Type B pancreatic cell (in vitro differentiated cells): ENCODE data around the gene TCFL5. TPM values are rescaled to one million over a fixed set of nuclear protein-coding genes. Genes with fewer than 3 reads are reported as not detected.
A peak's percentile ranks its signal among the peaks of the same experiment; 100 is the strongest.
"Not testable (repeated sequence)": the region's sequence is repeated elsewhere in the genome, so short reads cannot be mapped to it uniquely, and the experiment has no call there.

Source experiments
- DNase-seq: peaks from one replicate; pipeline ENCODE4 v3.0.0; 2021; ENCODE audit warnings: mixed read lengths; ENCODE audit not compliant: unreplicated experiment; ENCODE audit errors: extremely low spot score
- H3K27ac Mint-ChIP-seq: 2 replicates; pipeline ENCODE4 v1.8.0; 2021; ENCODE audit warnings: mild to moderate bottlenecking, mixed read lengths
- H3K27me3 Mint-ChIP-seq: 2 replicates; pipeline ENCODE4 v1.8.0; 2021; ENCODE audit warnings: mixed read lengths
- H3K36me3 Mint-ChIP-seq: 2 replicates; pipeline ENCODE4 v1.8.0; 2021; ENCODE audit warnings: mixed read lengths
- H3K4me1 Mint-ChIP-seq: one replicate; pipeline ENCODE4 v1.8.0; 2021; ENCODE audit warnings: mixed read lengths; ENCODE audit not compliant: unreplicated experiment
- H3K4me3 Mint-ChIP-seq: 2 replicates; pipeline ENCODE4 v1.8.0; 2021; ENCODE audit warnings: mild to moderate bottlenecking, mixed read lengths
- H3K9me3 Mint-ChIP-seq: 2 replicates; pipeline ENCODE4 v1.8.0; 2021; ENCODE audit warnings: mixed read lengths
- CTCF ChIP-seq: fragments of 200-600 bp; sonication (generic); conservative IDR thresholded peaks from 2 replicates; pipeline ENCODE4 v1.5.0; 2021; ENCODE audit warnings: antibody characterized with exemption, mild to moderate bottlenecking
- total RNA-seq: library from RNA; stranded (reverse); gene quantifications from 2 replicates; pipeline ENCODE4 v1.2.1, GENCODE V29; 2021; ENCODE audit warnings: low replicate concordance

TCFL5 gene
- total RNA-seq, 1 donor from 2014 or later, result 11.8 TPM

- H3K27me3 Mint-ChIP-seq, H3K36me3 Mint-ChIP-seq, H3K9me3 Mint-ChIP-seq, H3K4me3 Mint-ChIP-seq, DNase-seq: not testable (repeated sequence)
- peaks cover 19% of the 10 kb centered on the region for H3K4me1 Mint-ChIP-seq
- peak; percentile 72 for TF ChIP-seq CTCF
- H3K27ac Mint-ChIP-seq, result peak overlapping the region; percentile 90
Measured at GRCh38 chr20:62873681-62874031, 12.0 kb upstream of the TCFL5 start.

GRCh38 chr20:62873280-62873679 lies 11.7 kb upstream of the TCFL5 start:
- Mint-ChIP-seq H3K4me1 (peaks cover 19% of the 10 kb centered on the region), H3K27ac (peak overlapping the region; percentile 90), H3K9me3 (no peaks in the 10 kb centered on the region), H3K36me3 (no peaks in the 10 kb centered on the region), H3K4me3 (no peak overlapping the region), H3K27me3 (peaks cover 6% of the 10 kb centered on the region)
- no peak for DNase-seq
- TF ChIP-seq CTCF, result no peak

GRCh38 chr20:62872862-62873261 lies 11.2 kb upstream of the TCFL5 start:
- Mint-ChIP-seq H3K27me3 (peaks cover 6% of the 10 kb centered on the region), H3K9me3 (no peaks in the 10 kb centered on the region), H3K4me1 (peaks cover 19% of the 10 kb centered on the region)

GRCh38 chr20:62872184-62872847 lies 10.7 kb upstream of the TCFL5 start:
- TF ChIP-seq CTCF, result no peak
- Mint-ChIP-seq H3K27me3 (peaks cover 9% of the 10 kb centered on the region), H3K9me3 (no peaks in the 10 kb centered on the region), H3K27ac (no peak overlapping the region), H3K36me3 (no peaks in the 10 kb centered on the region), H3K4me1 (peaks cover 19% of the 10 kb centered on the region), H3K4me3 (no peak overlapping the region)
- no peak for DNase-seq

More at GRCh38 chr20:62872862-62873261, 11.2 kb upstream of the TCFL5 start:
- Mint-ChIP-seq H3K4me3 (no peak overlapping the region), H3K36me3 (no peaks in the 10 kb centered on the region), H3K27ac (no peak overlapping the region)
- TF ChIP-seq CTCF, result no peak
- DNase-seq, result no peak

GRCh38 chr20:62864207-62864606 lies 2.6 kb upstream of the TCFL5 start:
- Mint-ChIP-seq H3K27me3 (peaks cover 23% of the 10 kb centered on the region), H3K27ac (no peak overlapping the region), H3K9me3 (no peaks in the 10 kb centered on the region), H3K4me1 (peaks cover 17% of the 10 kb centered on the region), H3K36me3 (peaks cover 5% of the 10 kb centered on the region), H3K4me3 (no peak overlapping the region)
- TF ChIP-seq CTCF, result no peak
- DNase-seq, result no peak
